Urinary bladder (tissue), 4 donors: Measurements from ENCODE around the gene RECK. TPM values are rescaled to one million over a fixed set of nuclear protein-coding genes. Genes with fewer than 3 reads are reported as not detected.
"Not testable (repeated sequence)": the region's sequence is repeated elsewhere in the genome, so short reads cannot be mapped to it uniquely, and the experiment has no call there.

Source experiments
- DNase-seq: peaks from one replicate; pipeline ENCODE4 v3.0.0-alpha.2; 2015; ENCODE audit errors: extremely low spot score
- H3K27ac ChIP-seq: one replicate; pipeline ENCODE4 v1.5.1; 2013; ENCODE audit warnings: low read depth, mild to moderate bottlenecking, moderate library complexity
- H3K36me3 ChIP-seq: one replicate; pipeline ENCODE4 v1.6.1; 2013; ENCODE audit warnings: mild to moderate bottlenecking, moderate library complexity; ENCODE audit not compliant: insufficient read depth
- H3K4me1 ChIP-seq: one replicate; pipeline ENCODE4 v1.6.1; 2013; ENCODE audit warnings: mild to moderate bottlenecking, moderate library complexity; ENCODE audit not compliant: insufficient read depth
- H3K4me3 ChIP-seq: one replicate; pipeline ENCODE4 v1.5.1; 2013; ENCODE audit warnings: low read depth, low read length
- WGBS: extraction: QIAGEN DNeasy Blood & Tissue Kit; methylation state at CpG from one replicate; pipeline ENCODE4 v1.1.7; 2013; 5-methylcytosine and 5-hydroxymethylcytosine counted together
- polyA plus RNA-seq: library from polyadenylated mRNA; stranded (reverse); fragments of 200-250 nt; gene quantifications from one replicate; pipeline ENCODE4 v1.2.3, GENCODE V29; 2013
- total RNA-seq: library from RNA; depleted of rRNA; stranded (reverse); fragments of >200 nt; gene quantifications from one replicate; pipeline ENCODE4 v1.2.3, GENCODE V29; 2014
- donor health status: healthy with polysubstance abuse.
- donor health status: healthy.

Gene RECK
- total RNA-seq (31.2 TPM), polyA plus RNA-seq (17.1 TPM)

- under 1% methylated on average over 77 of the region's 77 CpGs for WGBS
- no peaks in the 10 kb centered on the region for H3K36me3 ChIP-seq
- H3K4me3 ChIP-seq: peak within 1 kb of the TSS; percentile 92
- H3K27ac ChIP-seq: peak within 1 kb of the TSS; percentile 87
- H3K4me1 ChIP-seq: no peaks in the 10 kb centered on the region
- no peak for DNase-seq
Observed at GRCh38 chr9:36036780-36037548, at the start of gene RECK. Gene RECK, plus strand, starts transcription at chr9:36036913. Its CDS starts 86 bp downstream, at chr9:36036999.

GRCh38 chr9:35990155-35990554 lies 46.6 kb upstream of the RECK start:
- H3K36me3 ChIP-seq: no peaks in the 10 kb centered on the region
- no peak overlapping the region for H3K4me3 ChIP-seq
- 68% methylated on average over 3 of the region's 3 CpGs for WGBS
- H3K4me1 ChIP-seq: no peaks in the 10 kb centered on the region
- no peak for DNase-seq
- no peak overlapping the region for H3K27ac ChIP-seq

GRCh38 chr9:35993136-35993535 lies 43.6 kb upstream of the RECK start:
- H3K4me1 ChIP-seq, H3K36me3 ChIP-seq, DNase-seq, H3K4me3 ChIP-seq, H3K27ac ChIP-seq: not testable (repeated sequence)
- WGBS: 91% methylated on average over 3 of the region's 3 CpGs

GRCh38 chr9:35993976-35994720 lies 42.6 kb upstream of the RECK start:
- WGBS: 55% methylated on average over 5 of the region's 5 CpGs
- no peak overlapping the region for H3K27ac ChIP-seq
- no peaks in the 10 kb centered on the region for H3K4me1 ChIP-seq
- no peaks in the 10 kb centered on the region for H3K36me3 ChIP-seq
- no peak overlapping the region for H3K4me3 ChIP-seq
- no peak for DNase-seq

GRCh38 chr9:35994959-35995358 lies 41.8 kb upstream of the RECK start:
- Histone ChIP-seq H3K27ac (no peak overlapping the region), H3K4me1 (no peaks in the 10 kb centered on the region), H3K36me3 (no peaks in the 10 kb centered on the region), H3K4me3 (no peak overlapping the region)
- no peak for DNase-seq
- 54% methylated on average over 2 of the region's 2 CpGs for WGBS

GRCh38 chr9:35996358-35996970 lies 40.2 kb upstream of the RECK start:
- H3K36me3 ChIP-seq: no peaks in the 10 kb centered on the region
- 63% methylated on average over 1 of the region's 1 CpG for WGBS
- H3K4me1 ChIP-seq: no peaks in the 10 kb centered on the region
- no peak for DNase-seq
- H3K4me3 ChIP-seq: no peak overlapping the region
- H3K27ac ChIP-seq: no peak overlapping the region

GRCh38 chr9:35997016-35997415 lies 39.7 kb upstream of the RECK start:
- not testable (repeated sequence) for H3K36me3 ChIP-seq, H3K4me1 ChIP-seq, H3K4me3 ChIP-seq, DNase-seq, H3K27ac ChIP-seq
- 86% methylated on average over 4 of the region's 4 CpGs for WGBS

- no peak overlapping the region for H3K27ac ChIP-seq
- H3K4me1 ChIP-seq: no peaks in the 10 kb centered on the region
- DNase-seq: no peak
- WGBS: 90% methylated on average over 1 of the region's 1 CpG
- H3K4me3 ChIP-seq: no peak overlapping the region
- H3K36me3 ChIP-seq: no peaks in the 10 kb centered on the region
Observed at GRCh38 chr9:35998333-35998732, 38.4 kb upstream of the RECK start.

GRCh38 chr9:36005891-36006290 lies 30.8 kb upstream of the RECK start:
- H3K36me3 ChIP-seq: no peaks in the 10 kb centered on the region
- H3K4me1 ChIP-seq: no peaks in the 10 kb centered on the region
- no peak for DNase-seq
- H3K27ac ChIP-seq: no peak overlapping the region
- H3K4me3 ChIP-seq: no peak overlapping the region
- WGBS: 80% methylated on average over 1 of the region's 1 CpG

- 70% methylated on average over 3 of the region's 3 CpGs for WGBS
- no peak overlapping the region for H3K4me3 ChIP-seq
- no peak overlapping the region for H3K27ac ChIP-seq
- no peaks in the 10 kb centered on the region for H3K36me3 ChIP-seq
- no peaks in the 10 kb centered on the region for H3K4me1 ChIP-seq
- DNase-seq: no peak
Observed at GRCh38 chr9:36006549-36007315, 30.0 kb upstream of the RECK start.

- H3K4me3 ChIP-seq: no peak overlapping the region
- no peak overlapping the region for H3K27ac ChIP-seq
- H3K4me1 ChIP-seq: no peaks in the 10 kb centered on the region
- WGBS: 69% methylated on average over 1 of the region's 1 CpG
- no peak for DNase-seq
- H3K36me3 ChIP-seq: no peaks in the 10 kb centered on the region
Observed at GRCh38 chr9:36007316-36007708, 29.4 kb upstream of the RECK start.

- Histone ChIP-seq H3K36me3 (no peaks in the 10 kb centered on the region), H3K27ac (no peak overlapping the region), H3K4me1 (no peaks in the 10 kb centered on the region), H3K4me3 (no peak overlapping the region)
- DNase-seq: no peak
- WGBS: 95% methylated on average over 2 of the region's 2 CpGs
Observed at GRCh38 chr9:36007852-36008251, 28.9 kb upstream of the RECK start.

- DNase-seq: no peak
- WGBS: 5% methylated on average over 11 of the region's 11 CpGs
Observed at GRCh38 chr9:36008774-36009300, 27.9 kb upstream of the RECK start.

More at GRCh38 chr9:36008774-36009300, 27.9 kb upstream of the RECK start:
- no peaks in the 10 kb centered on the region for H3K36me3 ChIP-seq
- no peaks in the 10 kb centered on the region for H3K4me1 ChIP-seq
- no peak overlapping the region for H3K27ac ChIP-seq
- H3K4me3 ChIP-seq: no peak overlapping the region
